Stomach (tissue), 4 donors: ENCODE results near the gene UNC5B.

ENCODE experiments used
- CTCF ChIP-seq, 7 experiments: fragments of 450-650 bp in 4 of 7; fragments of 200-600 bp in 3 of 7; sonication (generic) in 3 of 7; IDR thresholded peaks; one replicate each; pipeline ENCODE4 v1.5.1; 2016 to 2019; ENCODE audit warnings: antibody characterized with exemption in 7 of 7, control low read depth in 2 of 7, mild to moderate bottlenecking in 1 of 7
- POLR2A ChIP-seq, 4 donors: fragments of 450-650 bp; IDR thresholded peaks; one replicate each; pipeline ENCODE4 v1.6.1; 2016; ENCODE audit warnings: antibody characterized with exemption in 4 of 4, control low read depth in 2 of 4, mild to moderate bottlenecking in 1 of 4, moderate library complexity in 1 of 4
- POLR2AphosphoS5 ChIP-seq, 3 donors: sonication (generic); formaldehyde crosslinking; IDR thresholded peaks; one replicate each; pipeline ENCODE4 v1.6.1; 2016; ENCODE audit warnings: antibody characterized with exemption in 3 of 3

DNA sequence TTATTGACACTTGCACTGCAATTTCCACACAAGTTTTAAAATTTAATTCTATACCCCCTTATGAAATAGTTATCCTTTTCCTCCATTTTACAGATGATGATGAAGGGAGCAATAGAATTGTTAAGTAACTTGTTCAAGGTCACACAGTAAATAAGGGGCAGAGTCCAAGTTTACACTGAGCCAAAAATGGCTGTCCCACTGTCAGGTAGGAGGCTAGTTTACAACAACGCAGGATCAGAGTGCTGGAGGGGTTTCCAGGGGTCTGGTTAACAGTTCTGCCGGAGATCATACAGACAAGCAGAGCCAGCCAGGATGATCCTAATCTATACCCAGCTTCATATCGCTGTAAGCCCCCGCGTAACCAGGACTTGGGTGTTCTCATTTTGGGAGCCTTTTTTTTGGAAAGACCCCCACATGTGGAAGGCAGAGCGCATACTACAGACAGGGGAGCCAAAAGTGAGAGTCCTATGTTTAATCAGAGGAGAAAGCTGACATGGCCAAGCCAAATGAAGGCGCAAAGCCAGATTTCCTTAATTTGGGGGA, 524 bp upstream of the UNC5B start:
- TF ChIP-seq CTCF (IDR thresholded peaks at IDR 0.05) (no peak), POLR2AphosphoS5 (IDR thresholded peaks at IDR 0.05) (no peak), POLR2A (IDR thresholded peaks at IDR 0.05) (no peak)
